Ramos (cell line): ENCODE results near the gene NEK3.
"Not testable (repeated sequence)": the region's sequence is repeated elsewhere in the genome, so short reads cannot be mapped to it uniquely, and the experiment has no call there.

Source experiments
- in situ Hi-C: fragments of 300-500 bp; cut with MboI; formaldehyde crosslinking; loops from one replicate; pipeline ENCODE4 v1.14.3; 2022; ENCODE audit warnings: low sequenced_read_pairs; ENCODE audit not compliant: unreplicated experiment

Gene NEK3

GRCh38 chr13:52159159-52159982, at the start of gene NEK3:
Gene NEK3 (minus strand): TSS chr13:52159597. CDS start chr13:52156191, 3,406 bp downstream.
- in situ Hi-C loops: no loop called here

GRCh38 chr13:52208384-52208783, 49.0 kb upstream of the NEK3 start:
- in situ Hi-C loops: not testable (repeated sequence)

- in situ Hi-C loops: not testable (repeated sequence)
Observed at GRCh38 chr13:52207896-52208295, 48.5 kb upstream of the NEK3 start.

- in situ Hi-C loops: not testable (repeated sequence)
Observed at GRCh38 chr13:52207337-52207736, 47.9 kb upstream of the NEK3 start.

GRCh38 chr13:52204546-52204945, 45.1 kb upstream of the NEK3 start:
- in situ Hi-C loops: not testable (repeated sequence)

GRCh38 chr13:52203864-52204263, 44.5 kb upstream of the NEK3 start:
- in situ Hi-C loops: not testable (repeated sequence)

GRCh38 chr13:52202506-52202905, 43.1 kb upstream of the NEK3 start:
- in situ Hi-C loops: not testable (repeated sequence)

- in situ Hi-C loops: not testable (repeated sequence)
Observed at GRCh38 chr13:52201439-52202193, 42.2 kb upstream of the NEK3 start.

- in situ Hi-C loops: no loop called here
Observed at GRCh38 chr13:52195401-52195837, 36.0 kb upstream of the NEK3 start.

GRCh38 chr13:52194184-52194868, 34.9 kb upstream of the NEK3 start:
- in situ Hi-C loops: no loop called here

- in situ Hi-C loops: not testable (repeated sequence)
Observed at GRCh38 chr13:52193587-52194183, 34.3 kb upstream of the NEK3 start.

- in situ Hi-C loops: not testable (repeated sequence)
Observed at GRCh38 chr13:52187424-52188187, 28.2 kb upstream of the NEK3 start.

- in situ Hi-C loops: no loop called here
Observed at GRCh38 chr13:52187029-52187423, 27.6 kb upstream of the NEK3 start.

GRCh38 chr13:52181316-52181954, 22.0 kb upstream of the NEK3 start:
- in situ Hi-C loops: not testable (repeated sequence)

- in situ Hi-C loops: no loop called here
Observed at GRCh38 chr13:52179925-52180324, 20.5 kb upstream of the NEK3 start.

- in situ Hi-C loops: no loop called here
Observed at GRCh38 chr13:52177276-52177675, 17.9 kb upstream of the NEK3 start.

GRCh38 chr13:52173970-52174369, 14.6 kb upstream of the NEK3 start:
- in situ Hi-C loops: not testable (repeated sequence)

GRCh38 chr13:52173373-52173772, 14.0 kb upstream of the NEK3 start:
- in situ Hi-C loops: no loop called here

GRCh38 chr13:52171686-52172085, 12.3 kb upstream of the NEK3 start:
- in situ Hi-C loops: not testable (repeated sequence)
